ENCODE measurements around the gene LDLR. TPM values are rescaled to one million over a fixed set of nuclear protein-coding genes. Genes with fewer than 3 reads are reported as not detected.

LDLR gene
- polyA plus RNA-seq, 2 of the 4 experiments (the other 2 are of a cell fraction): 29.2 to 55.8 TPM

DNA sequence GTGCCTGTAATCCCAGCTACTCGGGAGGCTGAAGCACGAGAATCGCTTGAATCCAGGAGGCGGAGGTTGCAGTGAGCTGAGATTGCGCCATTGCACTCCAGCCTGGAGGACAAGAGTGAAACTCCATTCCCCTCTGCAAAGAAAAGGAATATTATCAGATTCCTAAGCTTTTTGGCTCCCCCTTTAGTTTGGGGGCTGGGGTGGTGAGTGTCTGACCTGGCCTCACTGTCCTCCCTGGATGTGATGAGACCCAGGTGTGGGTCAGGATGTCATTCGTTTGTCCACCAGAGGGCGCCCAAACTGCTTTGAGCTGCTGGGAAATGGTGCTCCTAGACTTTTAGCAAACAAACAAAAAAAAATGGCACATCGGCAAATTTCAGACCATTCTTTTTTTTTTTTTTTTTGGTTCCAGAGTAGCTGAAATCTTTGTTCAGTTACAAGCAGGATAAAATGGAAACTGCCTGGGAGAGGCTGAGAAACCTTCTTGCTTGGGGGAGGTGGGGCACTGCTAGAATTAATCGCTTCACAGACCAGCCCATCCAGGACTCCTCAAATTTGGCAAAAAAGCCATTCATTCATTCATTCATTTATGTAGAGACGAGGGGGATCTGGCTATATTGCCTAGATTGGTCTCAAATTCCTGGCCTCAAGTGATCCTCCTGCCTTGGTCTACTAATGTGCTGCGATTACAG lies 36.9 kb downstream of the LDLR start:
- ChIA-PET CTCF (interaction anchor here (0.6 to 5.0 kb wide), 49 partner anchors 9 to 583 kb away, joined by 3 to 31 read pairs (median 4); partner anchors contain the start of gene LDLR), POLR2A (interaction anchor here (0.6 to 0.7 kb wide), 3 partner anchors 16 to 39 kb away, joined by 3 to 6 read pairs (median 4); no protein-coding TSS in a partner anchor)
- peak; percentile 80 to 87 for ATAC-seq
- Histone ChIP-seq H3K9me3 (no peaks in the 10 kb centered on the region), H3K27ac (no peak overlapping the region), H3K4me1 (peaks cover 9% of the 10 kb centered on the region; the same call in 2 of the 3 replicates), H3K4me2 (no peak overlapping the region), H3K4me3 (no peak overlapping the region)
- TF ChIP-seq MAFK (IDR thresholded peaks at IDR 0.05; ENCODE audit: partially characterized antibody) (peak; percentile 56), HOXB13 (CRISPR knock-in tag; IDR thresholded peaks at IDR 0.05; ENCODE audit: low read depth) (no peak), ZFP36 (IDR thresholded peaks at IDR 0.05; ENCODE audit: borderline replicate concordance, partially characterized antibody) (no peak), CBX2 (IDR thresholded peaks at IDR 0.05; ENCODE audit: borderline replicate concordance, low read depth) (no peak), POLR2AphosphoS2 (conservative IDR thresholded peaks at IDR 0.05; ENCODE audit: low read length) (no peak), EP300 (IDR thresholded peaks at IDR 0.05) (no peak), ZC3H11A (IDR thresholded peaks at IDR 0.05) (no peak), TFCP2L1 (CRISPR knock-in tag; IDR thresholded peaks at IDR 0.05) (no peak), BHLHE40 (IDR thresholded peaks at IDR 0.05; ENCODE audit: low read depth, low read length) (no peak), HEYL (CRISPR knock-in tag; IDR thresholded peaks at IDR 0.05) (no peak), RAD21 (conservative IDR thresholded peaks at IDR 0.05 in 1 of 2, IDR thresholded peaks at IDR 0.05 in 1 of 2) (peak; percentile 54 to 58; a peak in 4 of 5 replicates), RARB (CRISPR knock-in tag; IDR thresholded peaks at IDR 0.05) (no peak), NFE2L2 (conservative IDR thresholded peaks at IDR 0.05; ENCODE audit: low read length) (no peak), NPAS2 (CRISPR knock-in tag; IDR thresholded peaks at IDR 0.05; ENCODE audit: borderline replicate concordance) (no peak), ZSCAN20 (CRISPR knock-in tag; IDR thresholded peaks at IDR 0.05) (no peak), RCOR1 (IDR thresholded peaks at IDR 0.05; ENCODE audit: low read depth, low read length) (no peak), FOXS1 (CRISPR knock-in tag; IDR thresholded peaks at IDR 0.05) (no peak), POLR2A (IDR thresholded peaks at IDR 0.05; ENCODE audit: low read length) (no peak), HOXB5 (CRISPR knock-in tag; IDR thresholded peaks at IDR 0.05) (no peak), KDM1A (IDR thresholded peaks at IDR 0.05; ENCODE audit: low read depth) (no peak), CEBPB (IDR thresholded peaks at IDR 0.05) (no peak), KDM5A (IDR thresholded peaks at IDR 0.05) (no peak), SMC3 (IDR thresholded peaks at IDR 0.05) (peak; percentile 50; the same call in 2 of the 3 replicates), JUNB (IDR thresholded peaks at IDR 0.05) (no peak), ESRRA (IDR thresholded peaks at IDR 0.05; ENCODE audit: borderline replicate concordance, low read length) (no peak), ZNF302 (CRISPR knock-in tag; IDR thresholded peaks at IDR 0.05) (no peak), HOXA7 (CRISPR knock-in tag; IDR thresholded peaks at IDR 0.05) (no peak), RFX5 (IDR thresholded peaks at IDR 0.05) (no peak), CHD2 (IDR thresholded peaks at IDR 0.05; ENCODE audit: low read length, partially characterized antibody) (no peak), RNF2 (IDR thresholded peaks at IDR 0.05; ENCODE audit: borderline replicate concordance, low read depth) (no peak)
- TF ChIP-seq, protein P1, sequence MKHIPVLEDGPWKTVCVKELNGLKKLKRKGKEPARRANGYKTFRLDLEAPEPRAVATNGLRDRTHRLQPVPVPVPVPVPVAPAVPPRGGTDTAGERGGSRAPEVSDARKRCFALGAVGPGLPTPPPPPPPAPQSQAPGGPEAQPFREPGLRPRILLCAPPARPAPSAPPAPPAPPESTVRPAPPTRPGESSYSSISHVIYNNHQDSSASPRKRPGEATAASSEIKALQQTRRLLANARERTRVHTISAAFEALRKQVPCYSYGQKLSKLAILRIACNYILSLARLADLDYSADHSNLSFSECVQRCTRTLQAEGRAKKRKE (CRISPR knock-in tag; IDR thresholded peaks at IDR 0.05; ENCODE audit: low read depth): no peak
- TF ChIP-seq, protein P2, sequence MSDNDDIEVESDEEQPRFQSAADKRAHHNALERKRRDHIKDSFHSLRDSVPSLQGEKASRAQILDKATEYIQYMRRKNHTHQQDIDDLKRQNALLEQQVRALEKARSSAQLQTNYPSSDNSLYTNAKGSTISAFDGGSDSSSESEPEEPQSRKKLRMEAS (IDR thresholded peaks at IDR 0.05): 0 out of 2 replicates have a peak, but pooled peaks have one; percentile 26
- TF ChIP-seq, protein P3, sequence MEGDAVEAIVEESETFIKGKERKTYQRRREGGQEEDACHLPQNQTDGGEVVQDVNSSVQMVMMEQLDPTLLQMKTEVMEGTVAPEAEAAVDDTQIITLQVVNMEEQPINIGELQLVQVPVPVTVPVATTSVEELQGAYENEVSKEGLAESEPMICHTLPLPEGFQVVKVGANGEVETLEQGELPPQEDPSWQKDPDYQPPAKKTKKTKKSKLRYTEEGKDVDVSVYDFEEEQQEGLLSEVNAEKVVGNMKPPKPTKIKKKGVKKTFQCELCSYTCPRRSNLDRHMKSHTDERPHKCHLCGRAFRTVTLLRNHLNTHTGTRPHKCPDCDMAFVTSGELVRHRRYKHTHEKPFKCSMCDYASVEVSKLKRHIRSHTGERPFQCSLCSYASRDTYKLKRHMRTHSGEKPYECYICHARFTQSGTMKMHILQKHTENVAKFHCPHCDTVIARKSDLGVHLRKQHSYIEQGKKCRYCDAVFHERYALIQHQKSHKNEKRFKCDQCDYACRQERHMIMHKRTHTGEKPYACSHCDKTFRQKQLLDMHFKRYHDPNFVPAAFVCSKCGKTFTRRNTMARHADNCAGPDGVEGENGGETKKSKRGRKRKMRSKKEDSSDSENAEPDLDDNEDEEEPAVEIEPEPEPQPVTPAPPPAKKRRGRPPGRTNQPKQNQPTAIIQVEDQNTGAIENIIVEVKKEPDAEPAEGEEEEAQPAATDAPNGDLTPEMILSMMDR (IDR thresholded peaks at IDR 0.05): peak; percentile 63
- TF ChIP-seq, protein P4, sequence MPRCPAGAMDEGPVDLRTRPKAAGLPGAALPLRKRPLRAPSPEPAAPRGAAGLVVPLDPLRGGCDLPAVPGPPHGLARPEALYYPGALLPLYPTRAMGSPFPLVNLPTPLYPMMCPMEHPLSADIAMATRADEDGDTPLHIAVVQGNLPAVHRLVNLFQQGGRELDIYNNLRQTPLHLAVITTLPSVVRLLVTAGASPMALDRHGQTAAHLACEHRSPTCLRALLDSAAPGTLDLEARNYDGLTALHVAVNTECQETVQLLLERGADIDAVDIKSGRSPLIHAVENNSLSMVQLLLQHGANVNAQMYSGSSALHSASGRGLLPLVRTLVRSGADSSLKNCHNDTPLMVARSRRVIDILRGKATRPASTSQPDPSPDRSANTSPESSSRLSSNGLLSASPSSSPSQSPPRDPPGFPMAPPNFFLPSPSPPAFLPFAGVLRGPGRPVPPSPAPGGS (IDR thresholded peaks at IDR 0.05): no peak
- TF ChIP-seq, protein P5, sequence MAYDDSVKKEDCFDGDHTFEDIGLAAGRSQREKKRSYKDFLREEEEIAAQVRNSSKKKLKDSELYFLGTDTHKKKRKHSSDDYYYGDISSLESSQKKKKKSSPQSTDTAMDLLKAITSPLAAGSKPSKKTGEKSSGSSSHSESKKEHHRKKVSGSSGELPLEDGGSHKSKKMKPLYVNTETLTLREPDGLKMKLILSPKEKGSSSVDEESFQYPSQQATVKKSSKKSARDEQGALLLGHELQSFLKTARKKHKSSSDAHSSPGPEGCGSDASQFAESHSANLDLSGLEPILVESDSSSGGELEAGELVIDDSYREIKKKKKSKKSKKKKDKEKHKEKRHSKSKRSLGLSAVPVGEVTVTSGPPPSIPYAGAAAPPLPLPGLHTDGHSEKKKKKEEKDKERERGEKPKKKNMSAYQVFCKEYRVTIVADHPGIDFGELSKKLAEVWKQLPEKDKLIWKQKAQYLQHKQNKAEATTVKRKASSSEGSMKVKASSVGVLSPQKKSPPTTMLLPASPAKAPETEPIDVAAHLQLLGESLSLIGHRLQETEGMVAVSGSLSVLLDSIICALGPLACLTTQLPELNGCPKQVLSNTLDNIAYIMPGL (CRISPR knock-in tag; IDR thresholded peaks at IDR 0.05; ENCODE audit: borderline replicate concordance): no peak
- TF ChIP-seq, protein P6, sequence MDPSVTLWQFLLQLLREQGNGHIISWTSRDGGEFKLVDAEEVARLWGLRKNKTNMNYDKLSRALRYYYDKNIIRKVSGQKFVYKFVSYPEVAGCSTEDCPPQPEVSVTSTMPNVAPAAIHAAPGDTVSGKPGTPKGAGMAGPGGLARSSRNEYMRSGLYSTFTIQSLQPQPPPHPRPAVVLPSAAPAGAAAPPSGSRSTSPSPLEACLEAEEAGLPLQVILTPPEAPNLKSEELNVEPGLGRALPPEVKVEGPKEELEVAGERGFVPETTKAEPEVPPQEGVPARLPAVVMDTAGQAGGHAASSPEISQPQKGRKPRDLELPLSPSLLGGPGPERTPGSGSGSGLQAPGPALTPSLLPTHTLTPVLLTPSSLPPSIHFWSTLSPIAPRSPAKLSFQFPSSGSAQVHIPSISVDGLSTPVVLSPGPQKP (IDR thresholded peaks at IDR 0.05; ENCODE audit: low read depth, low read length): no peak
- peak; percentile 38 to 78 for DNase-seq (ENCODE audit: low read depth in 1 of 2, low spot score in 1 of 2)
- WGBS (ENCODE audit: missing lambda C conversion rate): 62% methylated on average over 10 of the region's 11 CpGs
- no peak for FAIRE-seq
